Coronary artery (tissue), 2 donors: ENCODE data around the gene PDE8A.
"Not testable (repeated sequence)": the region's sequence is repeated elsewhere in the genome, so short reads cannot be mapped to it uniquely, and the experiment has no call there.

Source experiments
- DNase-seq: peaks from one replicate; pipeline ENCODE4 v3.0.0-alpha.2; 2017; ENCODE audit warnings: low spot score
- H3K27ac ChIP-seq, 2 donors: fragments of 200-600 bp; sonication (generic); one replicate each; pipeline ENCODE4 v1.5.1; 2016 to 2019
- H3K4me3 ChIP-seq: fragments of 200-600 bp; sonication (generic); 2 replicates; pipeline ENCODE4 v1.5.1; 2016; ENCODE audit warnings: mild to moderate bottlenecking, moderate library complexity
- TF ChIP-seq, protein P1 (sequence below): fragments of 200-600 bp; sonication (generic); IDR thresholded peaks from one replicate; pipeline ENCODE4 v1.5.1; 2019; ENCODE audit warnings: antibody characterized with exemption

Gene PDE8A

DNA sequence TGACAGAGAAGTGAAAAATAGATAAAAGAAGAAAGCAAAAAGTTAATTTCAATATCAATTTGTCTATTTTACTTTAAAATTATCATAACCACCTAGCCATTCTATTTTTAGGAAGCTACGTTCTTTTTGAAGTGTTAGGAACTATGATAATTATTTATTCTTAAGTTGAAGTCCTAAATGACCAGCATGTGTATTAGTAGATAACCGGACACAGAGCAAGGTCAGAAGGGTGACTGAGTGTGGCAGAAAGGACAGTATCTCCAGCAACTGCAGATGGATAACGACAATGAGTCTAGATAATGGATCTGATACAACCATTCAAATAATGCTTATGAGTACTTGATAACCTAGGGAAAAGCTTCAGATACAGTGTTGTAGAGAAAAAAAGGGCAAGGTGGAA is 198.0 kb downstream of the PDE8A start:
- Histone ChIP-seq H3K4me3 (no peak overlapping the region), H3K27ac (no peak overlapping the region)
- TF ChIP-seq, protein P1, sequence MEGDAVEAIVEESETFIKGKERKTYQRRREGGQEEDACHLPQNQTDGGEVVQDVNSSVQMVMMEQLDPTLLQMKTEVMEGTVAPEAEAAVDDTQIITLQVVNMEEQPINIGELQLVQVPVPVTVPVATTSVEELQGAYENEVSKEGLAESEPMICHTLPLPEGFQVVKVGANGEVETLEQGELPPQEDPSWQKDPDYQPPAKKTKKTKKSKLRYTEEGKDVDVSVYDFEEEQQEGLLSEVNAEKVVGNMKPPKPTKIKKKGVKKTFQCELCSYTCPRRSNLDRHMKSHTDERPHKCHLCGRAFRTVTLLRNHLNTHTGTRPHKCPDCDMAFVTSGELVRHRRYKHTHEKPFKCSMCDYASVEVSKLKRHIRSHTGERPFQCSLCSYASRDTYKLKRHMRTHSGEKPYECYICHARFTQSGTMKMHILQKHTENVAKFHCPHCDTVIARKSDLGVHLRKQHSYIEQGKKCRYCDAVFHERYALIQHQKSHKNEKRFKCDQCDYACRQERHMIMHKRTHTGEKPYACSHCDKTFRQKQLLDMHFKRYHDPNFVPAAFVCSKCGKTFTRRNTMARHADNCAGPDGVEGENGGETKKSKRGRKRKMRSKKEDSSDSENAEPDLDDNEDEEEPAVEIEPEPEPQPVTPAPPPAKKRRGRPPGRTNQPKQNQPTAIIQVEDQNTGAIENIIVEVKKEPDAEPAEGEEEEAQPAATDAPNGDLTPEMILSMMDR: no peak
- no peak for DNase-seq

DNA sequence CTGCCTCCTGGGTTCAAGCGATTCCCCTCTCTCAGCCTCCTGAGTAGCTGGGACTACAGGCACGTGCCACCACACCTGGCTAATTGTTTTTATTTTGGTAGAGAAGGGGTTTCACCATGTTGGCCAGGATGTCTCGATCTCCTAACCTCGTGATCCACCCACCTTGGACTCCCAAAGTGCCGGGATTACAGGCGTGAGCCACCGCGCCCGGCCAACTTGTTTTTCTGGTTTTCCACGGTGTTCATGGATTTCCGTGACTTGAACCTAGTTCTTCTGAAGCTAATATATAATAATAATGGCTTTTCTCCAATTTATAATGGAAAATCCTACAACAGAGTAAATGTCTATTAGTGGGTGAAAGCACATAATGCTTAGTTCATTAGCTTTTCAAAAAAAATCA is 203.7 kb downstream of the PDE8A start:
- not testable (repeated sequence) for H3K4me3 ChIP-seq, DNase-seq, H3K27ac ChIP-seq

DNA sequence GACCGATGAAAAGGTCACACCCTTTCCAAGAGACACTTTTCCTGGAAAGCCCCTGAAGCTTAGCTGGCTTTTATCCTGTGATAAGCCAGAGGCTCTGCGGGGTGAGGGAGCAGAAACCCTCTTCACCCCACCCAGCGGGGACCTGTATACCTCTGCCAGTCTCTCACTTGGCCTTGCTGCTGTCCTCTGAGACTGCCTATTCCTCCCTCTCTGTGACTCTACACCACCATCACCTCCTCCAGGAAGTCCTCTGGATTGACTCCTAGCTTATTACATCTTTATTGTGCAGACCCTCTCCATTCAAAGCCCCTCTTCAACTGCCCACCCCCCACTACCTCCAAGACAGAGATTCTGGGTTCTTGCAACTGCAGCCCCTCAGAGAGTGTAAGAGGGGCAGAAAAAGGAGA is 206.5 kb downstream of the PDE8A start:
- H3K27ac ChIP-seq, H3K4me3 ChIP-seq, DNase-seq: not testable (repeated sequence)
